B cell (primary cell): ENCODE measurements around the gene VIL1. TPM values are rescaled to one million over a fixed set of nuclear protein-coding genes. Genes with fewer than 3 reads are reported as not detected.

Experiments
- ATAC-seq: fragments of 200-7000 bp; cut with Tn5 transposase; one replicate; pipeline ENCODE4 v1.10.0; 2021; ENCODE audit warnings: low read depth, mild to moderate bottlenecking, moderate number of reproducible peaks, moderate library complexity
- CTCF ChIA-PET: fragments of 350-600 bp; sonication (Branson Sonifier 250); formaldehyde crosslinking; loops from one replicate; lab custom pipeline; 2021; ENCODE audit warnings: antibody characterized with exemption, inconsistent platforms; lab: Charles Lee
- POLR2A ChIA-PET: fragments of 350-600 bp; sonication (Branson Sonifier 250); formaldehyde crosslinking; loops from one replicate; lab custom pipeline; 2021; ENCODE audit warnings: antibody characterized with exemption; lab: Charles Lee
- DNase-seq: peaks from one replicate; pipeline ENCODE4 v3.0.0; 2013
- H2AFZ ChIP-seq: 2 replicates; pipeline ENCODE4 v1.6.1; 2012; ENCODE audit warnings: mild to moderate bottlenecking, low read depth, low read length; ENCODE audit not compliant: insufficient read depth, poor library complexity, severe bottlenecking
- H3K27ac ChIP-seq, 2 donors: 1 replicate in 1 of 2; 2 replicates in 1 of 2; pipeline ENCODE4 v1.5.1; 2012 to 2013; ENCODE audit warnings: low read length in 2 of 2, mild to moderate bottlenecking in 2 of 2, moderate library complexity in 1 of 2
- H3K27me3 ChIP-seq, 4 experiments: fragments of 200-600 bp in 1 of 4; sonication (generic) in 1 of 4; replicated peaks in 1 of 4; 1 replicate in 2 of 4; 2 replicates in 2 of 4; pipeline versions ENCODE4 v1.6.1 to v1.7.0; 2013 to 2016; ENCODE audit warnings: low read length in 3 of 4, mild to moderate bottlenecking in 2 of 4, mixed read lengths in 1 of 4, moderate library complexity in 1 of 4; ENCODE audit not compliant: insufficient read depth in 4 of 4, control insufficient read depth in 3 of 4; ENCODE audit errors: control extremely low read depth in 1 of 4
- H3K36me3 ChIP-seq, 2 experiments: replicated peaks in 1 of 2; 1 replicate in 1 of 2; 2 replicates in 1 of 2; pipeline versions ENCODE4 v1.6.1 to v1.7.1; 2013; ENCODE audit warnings: low read length in 1 of 2; ENCODE audit not compliant: insufficient read depth in 2 of 2, control insufficient read depth in 1 of 2; ENCODE audit errors: control extremely low read depth in 1 of 2, extremely low read depth in 1 of 2
- H3K4me1 ChIP-seq, 2 donors: fragments of 200-600 bp in 1 of 2; sonication (generic) in 1 of 2; 1 replicate in 1 of 2; 2 replicates in 1 of 2; pipeline versions ENCODE4 v1.5.1 to v1.6.1; 2013 to 2017; ENCODE audit warnings: low read length in 2 of 2; ENCODE audit not compliant: control insufficient read depth in 2 of 2, insufficient read depth in 2 of 2
- H3K4me2 ChIP-seq: replicated peaks from 2 replicates; pipeline ENCODE3; 2012; ENCODE audit warnings: mild to moderate bottlenecking, low read depth, low read length; ENCODE audit not compliant: poor library complexity, severe bottlenecking
- H3K4me3 ChIP-seq, 5 experiments: fragments of 200-600 bp in 1 of 5; sonication (generic) in 1 of 5; 1 replicate in 3 of 5; 2 replicates in 2 of 5; pipeline versions ENCODE4 v1.5.1 to v1.7.0; 2011 to 2016; ENCODE audit warnings: low read length in 4 of 5, mild to moderate bottlenecking in 4 of 5, low read depth in 2 of 5, control low read depth in 1 of 5, moderate library complexity in 1 of 5; ENCODE audit not compliant: insufficient read depth in 1 of 5; ENCODE audit errors: control extremely low read depth in 1 of 5, extremely low read depth in 1 of 5
- H3K79me2 ChIP-seq: fragments of 200-600 bp; sonication (generic); one replicate; pipeline ENCODE4 v1.6.0; 2016; ENCODE audit warnings: low read length; ENCODE audit not compliant: control insufficient read depth, insufficient read depth
- H3K9ac ChIP-seq: fragments of 200-600 bp; sonication (generic); 2 replicates; pipeline ENCODE4 v1.6.1; 2017; ENCODE audit warnings: mild to moderate bottlenecking, low read length, moderate library complexity
- H3K9me3 ChIP-seq, 3 donors: one replicate each; pipeline versions ENCODE4 v1.6.1 to v1.7.1; 2013; ENCODE audit warnings: low read length in 2 of 3; ENCODE audit not compliant: control insufficient read depth in 2 of 3, insufficient read depth in 1 of 3; ENCODE audit errors: control extremely low read depth in 1 of 3
- H4K20me1 ChIP-seq: 2 replicates; pipeline ENCODE4 v1.6.0; 2012; ENCODE audit warnings: mild to moderate bottlenecking, low read length; ENCODE audit not compliant: insufficient read depth, control insufficient read depth, poor library complexity, severe bottlenecking
- H3K27ac Mint-ChIP-seq: one replicate; pipeline ENCODE4 v1.8.0; 2021; ENCODE audit warnings: mixed read lengths
- H3K27me3 Mint-ChIP-seq: one replicate; pipeline ENCODE4 v1.8.0; 2021; ENCODE audit warnings: mixed read lengths
- H3K4me1 Mint-ChIP-seq: one replicate; pipeline ENCODE4 v1.8.0; 2021; ENCODE audit warnings: mixed read lengths
- H3K4me3 Mint-ChIP-seq: one replicate; pipeline ENCODE4 v1.8.0; 2021; ENCODE audit warnings: mixed read lengths
- H3K9me3 Mint-ChIP-seq: one replicate; pipeline ENCODE4 v1.8.0; 2022; ENCODE audit warnings: mixed read lengths; ENCODE audit not compliant: insufficient read depth
- EZH2 ChIP-seq: IDR thresholded peaks from 2 replicates; pipeline ENCODE4 v1.6.1; 2012; ENCODE audit warnings: borderline replicate concordance, low read depth, mild to moderate bottlenecking, moderate library complexity, low read length; ENCODE audit not compliant: insufficient read depth, poor library complexity, severe bottlenecking
- WGBS: methylation state at CpG from one replicate; pipeline ENCODE4 v1.1.5; 2013; ENCODE audit warnings: missing lambda C conversion rate; ENCODE audit not compliant: insufficient coverage; 5-methylcytosine and 5-hydroxymethylcytosine counted together
- intact Hi-C: fragments of 100-400 bp; cut with micrococcal nuclease; formaldehyde crosslinking; loops from one replicate; pipeline ENCODE4 v1.10.0; 2022
- polyA plus RNA-seq: library from polyadenylated mRNA; depleted of rRNA; stranded (reverse); fragments of >200 nt; gene quantifications from 2 replicates; pipeline ENCODE4 v1.2.3, GENCODE V29; 2012
- total RNA-seq, 2 donors: library from RNA; stranded (reverse); fragments of 120-200 nt in 1 of 2; gene quantifications; 1 replicate in 1 of 2; 2 replicates in 1 of 2; pipeline versions ENCODE4 v1.2.3 to v1.2.4, GENCODE V29; 2013 to 2022
- TF ChIP-seq, protein P1 (sequence below): fragments of 200-600 bp; IDR thresholded peaks from one replicate; pipeline ENCODE4 v1.8.0; 2022; ENCODE audit warnings: antibody characterized with exemption, mild to moderate bottlenecking

The VIL1 gene
- total and polyA plus RNA-seq, 2 donors (not counting 1 experiment from before 2014, with no cell fraction given), result not detected

DNA sequence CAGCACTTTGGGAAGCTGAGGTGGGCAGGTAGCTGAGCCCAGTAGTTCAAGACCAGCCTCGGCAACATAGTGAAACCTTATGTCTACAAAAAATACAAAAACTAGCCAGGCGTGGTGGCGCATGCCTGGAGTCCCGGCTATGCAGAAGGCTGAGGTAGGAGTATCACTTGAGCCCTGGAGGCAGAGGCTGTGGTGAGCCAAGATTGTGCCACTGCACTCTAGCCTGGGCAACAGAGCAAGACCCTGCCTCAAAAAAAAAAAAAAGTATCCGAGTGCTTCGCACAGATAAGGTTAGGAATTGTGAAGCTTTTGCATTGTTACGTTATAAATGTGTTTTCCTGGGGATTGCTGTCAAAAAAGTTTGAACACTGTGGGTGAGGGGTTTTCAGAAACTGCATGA, 15.1 kb upstream of the VIL1 start:
- Histone ChIP-seq H3K4me1 (peaks cover 39 to 60% of the 10 kb centered on the region in 2 donors), H3K4me2 (no peak overlapping the region), H3K4me3 (no peak overlapping the region), H3K27ac (no peak overlapping the region), H3K9ac (no peak overlapping the region), H2AFZ (no peak overlapping the region), H3K9me3 (no peaks in the 10 kb centered on the region), H3K27me3 (no peaks in the 10 kb centered on the region), H3K36me3 (peaks cover 2 to 33% of the 10 kb centered on the region in 2 experiments), H3K79me2 (peaks cover 20% of the 10 kb centered on the region), H4K20me1 (peaks cover 39% of the 10 kb centered on the region)
- H3K27me3 Mint-ChIP-seq, result no peaks in the 10 kb centered on the region
- no peak overlapping the region for H3K27ac Mint-ChIP-seq
- H3K4me3 Mint-ChIP-seq, result peak overlapping the region; percentile 39
- ChIA-PET POLR2A (interaction anchor here (0.7 kb wide), 1 partner anchor 8 kb away, joined by 4 read pairs; no protein-coding TSS in a partner anchor), CTCF (interaction anchor here (2.1 kb wide), 1 partner anchor 8 kb away, joined by 9 read pairs; no protein-coding TSS in a partner anchor)
- intact Hi-C loops, result no loop called here
- H3K4me1 Mint-ChIP-seq, result peaks cover 58% of the 10 kb centered on the region
- WGBS, result 61% methylated on average over 4 of the region's 7 CpGs
- no peak for DNase-seq
- H3K9me3 Mint-ChIP-seq, result no peaks in the 10 kb centered on the region
- ATAC-seq, result no peak
- no peak for TF ChIP-seq EZH2
- TF ChIP-seq, protein P1, sequence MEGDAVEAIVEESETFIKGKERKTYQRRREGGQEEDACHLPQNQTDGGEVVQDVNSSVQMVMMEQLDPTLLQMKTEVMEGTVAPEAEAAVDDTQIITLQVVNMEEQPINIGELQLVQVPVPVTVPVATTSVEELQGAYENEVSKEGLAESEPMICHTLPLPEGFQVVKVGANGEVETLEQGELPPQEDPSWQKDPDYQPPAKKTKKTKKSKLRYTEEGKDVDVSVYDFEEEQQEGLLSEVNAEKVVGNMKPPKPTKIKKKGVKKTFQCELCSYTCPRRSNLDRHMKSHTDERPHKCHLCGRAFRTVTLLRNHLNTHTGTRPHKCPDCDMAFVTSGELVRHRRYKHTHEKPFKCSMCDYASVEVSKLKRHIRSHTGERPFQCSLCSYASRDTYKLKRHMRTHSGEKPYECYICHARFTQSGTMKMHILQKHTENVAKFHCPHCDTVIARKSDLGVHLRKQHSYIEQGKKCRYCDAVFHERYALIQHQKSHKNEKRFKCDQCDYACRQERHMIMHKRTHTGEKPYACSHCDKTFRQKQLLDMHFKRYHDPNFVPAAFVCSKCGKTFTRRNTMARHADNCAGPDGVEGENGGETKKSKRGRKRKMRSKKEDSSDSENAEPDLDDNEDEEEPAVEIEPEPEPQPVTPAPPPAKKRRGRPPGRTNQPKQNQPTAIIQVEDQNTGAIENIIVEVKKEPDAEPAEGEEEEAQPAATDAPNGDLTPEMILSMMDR, result no peak

DNA sequence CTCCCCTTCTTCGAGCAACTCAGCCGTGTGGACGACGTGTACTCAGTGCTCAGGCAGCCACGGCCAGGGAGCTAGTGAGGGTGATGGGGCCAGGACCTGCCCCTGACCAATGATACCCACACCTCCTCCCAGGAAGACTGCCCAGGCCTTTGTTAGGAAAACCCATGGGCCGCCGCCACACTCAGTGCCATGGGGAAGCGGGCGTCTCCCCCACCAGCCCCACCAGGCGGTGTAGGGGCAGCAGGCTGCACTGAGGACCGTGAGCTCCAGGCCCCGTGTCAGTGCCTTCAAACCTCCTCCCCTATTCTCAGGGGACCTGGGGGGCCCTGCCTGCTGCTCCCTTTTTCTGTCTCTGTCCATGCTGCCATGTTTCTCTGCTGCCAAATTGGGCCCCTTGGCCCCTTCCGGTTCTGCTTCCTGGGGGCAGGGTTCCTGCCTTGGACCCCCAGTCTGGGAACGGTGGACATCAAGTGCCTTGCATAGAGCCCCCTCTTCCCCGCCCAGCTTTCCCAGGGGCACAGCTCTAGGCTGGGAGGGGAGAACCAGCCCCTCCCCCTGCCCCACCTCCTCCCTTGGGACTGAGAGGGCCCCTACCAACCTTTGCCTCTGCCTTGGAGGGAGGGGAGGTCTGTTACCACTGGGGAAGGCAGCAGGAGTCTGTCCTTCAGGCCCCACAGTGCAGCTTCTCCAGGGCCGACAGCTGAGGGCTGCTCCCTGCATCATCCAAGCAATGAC, 14.4 kb upstream of the VIL1 start:
- TF ChIP-seq EZH2, result no peak
- TF ChIP-seq, protein P1, result no peak
- Histone ChIP-seq H2AFZ (no peak overlapping the region), H3K27me3 (no peaks in the 10 kb centered on the region), H3K9me3 (no peaks in the 10 kb centered on the region), H3K27ac (peak overlapping the region in 1 of 2 donors; percentile 78), H3K36me3 (peaks cover 2 to 33% of the 10 kb centered on the region in 2 experiments), H3K4me1 (peaks cover 34 to 54% of the 10 kb centered on the region in 2 donors), H3K4me3 (no peak overlapping the region), H3K4me2 (no peak overlapping the region), H3K79me2 (peaks cover 20% of the 10 kb centered on the region), H3K9ac (no peak overlapping the region), H4K20me1 (peaks cover 39% of the 10 kb centered on the region)
- ChIA-PET POLR2A (interaction anchor here (0.6 to 1.2 kb wide), 4 partner anchors 9 to 131 kb away, joined by 3 to 8 read pairs (median 4); no protein-coding TSS in a partner anchor), CTCF (interaction anchor here (0.5 to 2.1 kb wide), 3 partner anchors 7 to 81 kb away, joined by 4 to 9 read pairs (median 4); no protein-coding TSS in a partner anchor)
- Mint-ChIP-seq H3K4me1 (peaks cover 53% of the 10 kb centered on the region), H3K9me3 (no peaks in the 10 kb centered on the region), H3K27me3 (no peaks in the 10 kb centered on the region), H3K4me3 (no peak overlapping the region), H3K27ac (peak overlapping the region; percentile 64)
- no peak for ATAC-seq
- peak; percentile 39 for DNase-seq
- intact Hi-C loops, result no loop called here
- 60% methylated on average over 9 of the region's 16 CpGs for WGBS
